HTERT RPE-1 (cell line): Measurements from ENCODE around the gene ADGRF5.

Experiments used
- in situ Hi-C: fragments of 300-500 bp; cut with MboI; formaldehyde crosslinking; loops from 4 replicates; pipeline ENCODE4 v1.14.3; 2020; ENCODE audit warnings: low sequenced_read_pairs

ADGRF5 gene, protein sequence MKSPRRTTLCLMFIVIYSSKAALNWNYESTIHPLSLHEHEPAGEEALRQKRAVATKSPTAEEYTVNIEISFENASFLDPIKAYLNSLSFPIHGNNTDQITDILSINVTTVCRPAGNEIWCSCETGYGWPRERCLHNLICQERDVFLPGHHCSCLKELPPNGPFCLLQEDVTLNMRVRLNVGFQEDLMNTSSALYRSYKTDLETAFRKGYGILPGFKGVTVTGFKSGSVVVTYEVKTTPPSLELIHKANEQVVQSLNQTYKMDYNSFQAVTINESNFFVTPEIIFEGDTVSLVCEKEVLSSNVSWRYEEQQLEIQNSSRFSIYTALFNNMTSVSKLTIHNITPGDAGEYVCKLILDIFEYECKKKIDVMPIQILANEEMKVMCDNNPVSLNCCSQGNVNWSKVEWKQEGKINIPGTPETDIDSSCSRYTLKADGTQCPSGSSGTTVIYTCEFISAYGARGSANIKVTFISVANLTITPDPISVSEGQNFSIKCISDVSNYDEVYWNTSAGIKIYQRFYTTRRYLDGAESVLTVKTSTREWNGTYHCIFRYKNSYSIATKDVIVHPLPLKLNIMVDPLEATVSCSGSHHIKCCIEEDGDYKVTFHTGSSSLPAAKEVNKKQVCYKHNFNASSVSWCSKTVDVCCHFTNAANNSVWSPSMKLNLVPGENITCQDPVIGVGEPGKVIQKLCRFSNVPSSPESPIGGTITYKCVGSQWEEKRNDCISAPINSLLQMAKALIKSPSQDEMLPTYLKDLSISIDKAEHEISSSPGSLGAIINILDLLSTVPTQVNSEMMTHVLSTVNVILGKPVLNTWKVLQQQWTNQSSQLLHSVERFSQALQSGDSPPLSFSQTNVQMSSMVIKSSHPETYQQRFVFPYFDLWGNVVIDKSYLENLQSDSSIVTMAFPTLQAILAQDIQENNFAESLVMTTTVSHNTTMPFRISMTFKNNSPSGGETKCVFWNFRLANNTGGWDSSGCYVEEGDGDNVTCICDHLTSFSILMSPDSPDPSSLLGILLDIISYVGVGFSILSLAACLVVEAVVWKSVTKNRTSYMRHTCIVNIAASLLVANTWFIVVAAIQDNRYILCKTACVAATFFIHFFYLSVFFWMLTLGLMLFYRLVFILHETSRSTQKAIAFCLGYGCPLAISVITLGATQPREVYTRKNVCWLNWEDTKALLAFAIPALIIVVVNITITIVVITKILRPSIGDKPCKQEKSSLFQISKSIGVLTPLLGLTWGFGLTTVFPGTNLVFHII (N-terminal part only)

DNA sequence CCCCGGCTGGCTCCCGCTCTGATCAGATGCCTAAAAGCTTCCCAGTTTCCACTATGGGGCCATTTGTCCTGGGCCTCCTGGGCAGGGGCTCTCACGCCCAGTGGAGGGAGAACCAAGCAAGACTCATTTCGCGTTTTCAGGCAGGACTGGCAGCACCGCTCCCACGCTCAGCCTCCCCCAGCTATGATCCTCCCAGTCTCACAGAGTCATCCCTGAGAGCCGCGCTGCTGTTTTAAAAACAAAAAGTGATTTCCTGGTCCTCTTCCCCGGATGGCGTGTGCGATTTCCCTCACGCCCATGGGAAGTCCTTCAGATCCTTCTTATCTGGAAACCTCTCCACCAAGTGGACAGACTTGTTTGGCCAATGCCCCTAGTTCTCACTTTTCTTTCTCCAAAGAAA is at the start of gene ADGRF5:
TSS of gene ADGRF5 (minus strand) at position 208 of the 400 bp plus-strand sequence. CDS start 15,176 bp downstream, outside the sequence.
- in situ Hi-C loops: no loop called here

DNA sequence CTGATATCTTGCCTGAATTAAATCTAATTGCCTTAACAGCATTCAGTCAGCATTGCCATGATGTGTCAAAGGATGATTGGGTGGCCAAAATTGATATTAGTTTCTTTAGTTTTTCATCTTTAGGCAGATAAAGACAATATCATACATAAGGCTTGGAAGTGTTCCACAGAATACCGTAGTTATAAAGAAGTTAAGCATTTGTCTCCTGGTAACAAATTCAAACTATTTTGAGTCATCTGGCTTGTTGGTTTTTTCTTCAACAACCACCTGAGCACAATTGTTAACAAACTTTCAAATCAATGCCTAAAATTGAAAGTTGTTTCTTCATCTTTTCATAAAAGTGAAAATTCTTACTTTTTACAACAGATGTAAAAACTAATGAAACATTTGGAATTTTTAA is 47.5 kb upstream of the ADGRF5 start:
- in situ Hi-C loops: no loop called here

DNA sequence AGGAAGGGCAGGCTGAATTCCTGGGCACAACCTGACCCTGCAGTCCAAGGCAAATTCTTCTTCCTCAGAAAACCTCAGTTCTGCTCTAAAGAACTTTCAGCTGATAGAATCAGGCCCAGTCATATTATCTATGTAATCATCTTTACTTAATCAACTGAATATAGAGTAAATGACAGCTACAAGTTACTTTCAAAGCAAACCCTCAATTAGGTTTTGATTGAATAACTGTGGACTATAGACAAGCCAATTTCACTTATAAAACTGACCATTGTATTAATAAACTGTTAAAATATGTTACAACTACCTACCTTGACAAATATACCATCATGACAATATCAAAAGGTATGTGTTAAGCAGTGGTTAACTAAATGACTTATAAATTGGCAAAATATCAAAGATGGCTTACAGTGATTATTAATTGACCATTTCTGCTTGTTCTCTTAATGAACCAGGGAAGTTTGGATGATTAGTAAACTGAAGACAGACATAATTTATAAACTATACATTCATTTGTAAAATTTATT is 46.1 kb upstream of the ADGRF5 start:
- in situ Hi-C loops: no loop called here

DNA sequence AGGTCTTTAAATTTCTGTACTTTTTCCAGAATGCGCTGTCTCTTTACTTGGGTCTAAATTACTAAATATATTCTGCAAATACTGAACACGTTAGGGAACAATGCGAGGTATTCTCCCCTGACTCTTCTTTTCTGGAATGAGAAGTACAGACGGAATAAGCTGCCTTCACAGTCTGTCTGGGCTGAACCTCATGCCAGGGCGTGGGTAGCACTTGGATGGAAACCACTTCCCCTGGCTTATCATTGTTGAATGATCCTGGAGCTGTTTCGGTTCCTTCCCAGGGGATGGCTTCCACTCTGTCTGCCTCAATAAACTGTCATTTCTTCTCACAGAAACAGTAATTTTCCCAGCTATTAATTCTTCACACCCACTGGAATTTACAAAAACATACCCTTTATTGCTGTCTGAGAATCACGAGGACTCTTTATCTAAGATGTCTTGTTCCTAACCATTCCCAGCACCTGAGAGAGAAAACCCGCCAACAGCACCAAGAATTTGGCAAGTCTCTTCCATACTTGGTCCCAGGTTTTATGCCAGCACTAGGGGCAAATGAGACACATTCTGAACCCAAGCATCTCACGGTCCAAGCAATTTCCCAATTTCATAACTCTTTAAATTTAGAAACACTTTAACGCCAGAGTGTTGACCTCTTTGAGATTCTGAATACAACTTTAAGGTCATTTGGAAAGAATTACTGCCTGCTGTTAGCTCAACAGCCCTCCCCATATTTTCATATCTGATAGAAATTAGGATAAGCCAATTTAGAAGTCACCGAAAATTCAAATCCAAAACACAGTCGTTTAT is 43.2 kb upstream of the ADGRF5 start:
- in situ Hi-C loops: no loop called here

DNA sequence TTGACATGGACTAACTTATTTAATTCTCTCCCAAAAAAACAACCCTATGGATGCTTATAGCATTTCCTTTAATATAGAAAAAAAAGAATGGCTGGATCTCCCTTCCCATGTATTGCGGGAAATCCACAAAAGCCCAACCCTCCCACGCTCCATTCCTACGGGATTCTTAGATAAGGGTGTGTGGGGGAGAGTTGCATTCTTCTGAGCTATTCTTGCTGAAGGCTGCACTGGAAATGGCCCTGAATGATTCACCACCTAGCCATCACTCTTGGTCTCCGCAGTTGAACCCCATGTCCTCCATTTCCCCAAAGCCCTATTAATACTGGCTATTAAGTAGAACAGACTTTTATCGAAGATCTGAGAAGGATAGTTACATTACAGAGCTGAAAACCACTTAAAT is 41.9 kb upstream of the ADGRF5 start:
- in situ Hi-C loops: no loop called here

DNA sequence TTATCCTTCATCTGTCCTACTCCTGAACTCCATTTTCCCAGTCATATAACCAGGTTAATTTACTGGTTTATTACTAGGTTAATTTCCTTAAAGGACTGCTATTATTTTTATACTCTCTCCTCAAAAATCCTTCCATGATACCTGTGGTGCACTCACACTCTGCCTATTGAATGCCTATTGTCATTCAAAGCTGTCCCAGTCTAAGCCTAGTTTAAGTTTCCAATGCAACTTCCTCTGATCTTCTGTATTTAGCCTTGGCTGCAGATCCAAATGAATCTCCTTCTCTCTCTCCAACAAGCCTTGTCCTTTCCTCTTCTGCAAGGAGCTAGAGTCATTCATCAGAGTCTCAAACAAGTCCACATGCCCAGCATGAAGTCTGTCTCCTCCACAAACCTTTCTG is 41.3 kb upstream of the ADGRF5 start:
- in situ Hi-C loops: no loop called here

DNA sequence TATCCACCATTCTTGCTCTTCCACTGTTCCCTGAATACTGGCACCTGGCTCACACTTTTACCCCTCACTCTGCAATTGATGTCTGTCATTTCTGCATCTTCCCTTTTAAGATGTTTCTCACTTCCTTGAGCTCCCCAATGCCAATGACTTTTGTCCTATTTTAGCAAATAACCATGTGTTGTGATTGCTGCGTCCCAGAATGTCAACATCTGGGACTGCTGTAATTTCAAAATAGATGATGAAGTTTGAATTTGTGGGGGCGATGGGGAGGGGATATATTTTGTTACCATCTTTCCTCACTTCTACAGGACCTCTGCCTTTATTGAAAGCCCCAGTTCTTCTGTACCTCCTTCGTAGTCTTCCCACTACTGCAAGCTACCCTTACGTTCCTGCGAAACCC is 40.0 kb upstream of the ADGRF5 start:
- in situ Hi-C loops: no loop called here

DNA sequence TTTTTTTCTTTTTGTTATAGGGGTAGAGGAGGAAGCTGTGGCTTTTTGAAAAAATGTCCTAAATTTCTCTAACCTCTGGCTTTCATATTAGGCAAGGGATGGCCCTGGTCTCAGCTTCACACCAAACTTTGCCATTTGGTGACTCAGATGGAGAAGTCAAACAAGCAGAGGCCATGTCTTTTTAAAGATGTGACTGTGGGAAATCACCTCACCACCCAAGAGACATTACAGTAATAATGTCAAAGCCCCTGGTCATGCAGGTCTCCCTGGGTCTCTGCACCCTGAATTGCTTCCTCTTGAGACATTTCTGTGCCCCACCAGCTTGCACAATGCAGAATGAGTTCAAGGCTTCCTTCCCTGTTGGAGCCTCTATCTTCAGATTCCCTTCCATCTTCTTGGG is 39.5 kb upstream of the ADGRF5 start:
- in situ Hi-C loops: no loop called here

DNA sequence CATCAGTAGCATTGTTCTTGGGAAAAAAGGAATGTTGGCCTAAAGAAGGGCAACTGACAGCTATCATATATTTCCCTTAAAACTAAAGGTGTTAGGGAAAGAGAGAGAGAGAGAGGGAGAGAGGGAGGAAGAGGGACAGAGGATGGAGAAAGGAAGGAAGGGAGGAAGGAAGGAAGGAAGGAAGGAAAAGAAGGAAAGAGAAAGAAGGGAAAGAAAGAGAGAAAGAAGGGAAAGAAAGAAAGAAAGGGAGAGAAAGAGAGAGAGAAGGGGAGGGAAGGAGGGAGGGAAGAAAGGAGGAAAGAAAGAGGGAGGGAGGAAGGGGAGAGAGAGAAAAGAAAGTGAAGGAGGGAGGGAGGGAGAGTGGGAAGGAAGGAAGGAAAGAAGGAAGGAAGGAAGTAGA is 37.7 kb upstream of the ADGRF5 start:
- in situ Hi-C loops: no loop called here

DNA sequence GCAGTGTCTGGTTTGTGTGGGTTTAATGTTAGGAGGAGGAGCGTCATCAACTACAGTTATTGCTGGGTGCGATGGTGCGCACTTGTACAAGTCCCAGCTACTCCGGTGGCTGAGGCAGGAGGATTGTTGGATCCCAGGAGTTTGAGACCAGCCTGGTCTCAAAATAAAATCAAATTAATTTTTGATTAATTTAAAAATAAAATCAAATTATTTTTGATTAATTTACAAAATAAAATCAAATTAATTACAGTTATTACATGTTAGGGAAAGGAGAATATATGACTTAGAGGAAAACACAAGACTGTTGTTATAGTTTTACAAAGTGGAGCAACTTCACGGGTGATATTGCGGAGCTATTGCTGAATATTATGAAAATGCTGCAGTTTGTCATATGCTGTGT is 34.7 kb upstream of the ADGRF5 start:
- in situ Hi-C loops: no loop called here

DNA sequence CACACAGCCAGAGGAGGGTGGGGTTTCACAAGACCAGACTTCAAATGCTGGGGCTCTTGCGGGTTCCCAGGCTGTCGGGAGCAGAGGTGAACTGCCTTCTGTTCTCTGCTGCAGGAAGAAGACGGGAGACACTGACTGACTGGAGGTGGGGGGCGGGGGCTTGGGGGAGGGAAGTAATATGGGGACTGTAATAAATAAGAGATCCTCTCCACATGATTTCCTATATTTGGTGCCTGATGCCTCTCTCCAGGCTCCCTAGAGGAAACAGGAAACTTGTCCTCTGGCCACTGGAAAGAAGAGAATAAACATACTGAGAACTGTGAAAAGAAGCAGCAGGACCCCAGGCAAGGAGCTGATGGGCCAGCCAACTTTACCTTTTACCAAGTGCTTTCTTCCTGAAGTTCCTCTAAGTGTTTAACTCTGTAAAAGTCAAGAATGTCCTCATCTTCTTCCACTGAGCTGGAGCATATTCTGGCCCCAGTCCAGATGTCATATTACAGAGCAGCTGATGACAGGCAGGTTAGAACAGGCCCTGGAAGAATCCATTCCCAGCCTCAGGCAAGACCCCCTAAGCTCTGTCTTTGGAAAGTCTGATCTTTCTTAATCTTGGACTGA is 33.2 kb upstream of the ADGRF5 start:
- in situ Hi-C loops: no loop called here

DNA sequence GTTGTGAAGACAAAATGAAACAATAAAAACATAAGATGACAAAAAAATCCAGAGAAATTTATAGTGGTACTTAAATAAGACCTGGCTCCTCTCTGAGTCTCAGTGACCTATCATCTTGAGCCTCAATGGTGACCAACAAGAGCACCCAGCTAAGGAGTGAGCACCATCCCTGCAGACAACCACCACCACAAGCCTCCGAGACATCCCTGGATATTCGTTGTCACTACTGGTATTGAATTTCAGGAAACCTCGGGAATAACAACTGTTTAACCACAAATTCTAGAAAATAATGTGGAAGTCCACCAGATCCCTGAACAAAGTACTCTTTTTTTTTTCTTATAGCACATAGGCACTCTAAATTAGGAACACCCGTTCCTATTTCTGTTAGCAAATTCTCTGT is 32.2 kb upstream of the ADGRF5 start:
- in situ Hi-C loops: no loop called here

DNA sequence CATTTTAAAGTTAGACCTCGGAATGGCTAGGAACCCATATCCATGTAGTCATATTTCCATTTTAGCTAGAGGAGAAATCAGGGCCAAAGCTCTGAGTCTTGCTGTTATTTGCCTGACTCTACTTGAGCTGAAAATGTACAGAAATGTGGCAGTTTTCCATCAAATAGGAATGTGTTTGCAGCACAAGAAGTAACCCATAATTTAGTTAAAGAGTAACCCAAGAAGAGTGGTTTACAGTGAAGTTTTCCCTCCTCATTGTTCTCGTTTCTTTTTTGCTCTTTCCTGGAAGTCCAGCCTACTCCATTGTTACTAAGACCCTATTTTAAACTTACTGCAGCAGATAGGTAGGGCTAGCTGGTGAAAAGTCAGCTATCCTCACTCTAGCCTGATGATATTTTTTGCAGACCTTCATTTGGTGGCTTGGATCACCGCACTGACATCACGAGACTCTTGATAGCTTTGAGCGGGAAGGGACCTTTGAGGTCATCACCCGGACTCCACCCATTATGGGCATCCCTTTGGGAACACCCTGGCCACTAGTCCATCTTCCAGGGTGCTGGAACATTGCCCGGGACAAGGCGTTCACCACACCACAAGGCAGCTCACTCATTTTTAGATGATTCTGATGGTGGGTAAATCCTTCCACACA is 28.0 kb upstream of the ADGRF5 start:
- in situ Hi-C loops: no loop called here

DNA sequence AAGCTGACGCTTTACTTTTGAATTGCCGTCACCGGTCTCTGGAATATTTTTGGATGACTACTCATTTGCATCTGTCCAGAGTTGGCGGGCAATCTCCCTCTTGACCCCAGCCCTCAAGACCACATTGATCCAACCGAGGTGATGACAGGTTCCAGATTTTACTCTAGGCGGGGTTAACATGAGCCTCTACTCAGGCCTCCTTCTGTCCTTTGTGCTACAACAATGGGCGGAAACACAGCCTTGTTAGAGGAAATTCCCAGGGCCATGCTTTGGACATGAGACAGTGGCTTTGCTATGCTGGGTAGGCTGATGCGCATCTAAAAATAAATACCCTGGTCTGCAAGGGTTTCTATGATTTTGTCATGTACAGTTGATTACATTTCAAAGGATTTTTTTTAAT is 27.0 kb upstream of the ADGRF5 start:
- in situ Hi-C loops: no loop called here

DNA sequence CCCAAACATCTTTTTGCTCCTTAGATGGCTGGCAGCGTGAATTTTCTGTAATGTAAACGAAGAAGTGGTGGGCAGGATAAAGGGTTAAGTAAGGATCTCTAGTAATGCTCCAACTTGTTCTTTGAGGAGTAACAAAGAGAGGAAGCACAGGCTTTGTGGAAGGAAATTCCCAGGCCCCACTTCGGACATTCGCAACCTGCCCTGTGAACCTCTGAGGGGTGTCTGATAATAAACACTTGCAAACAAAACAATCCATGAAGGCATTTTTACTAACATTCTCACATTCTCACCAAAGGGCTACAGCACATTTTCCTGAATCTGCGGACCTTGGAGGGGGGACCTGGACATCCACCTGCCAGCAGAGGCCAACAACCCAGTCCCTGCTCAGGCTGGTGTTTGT is 25.8 kb upstream of the ADGRF5 start:
- in situ Hi-C loops: no loop called here

DNA sequence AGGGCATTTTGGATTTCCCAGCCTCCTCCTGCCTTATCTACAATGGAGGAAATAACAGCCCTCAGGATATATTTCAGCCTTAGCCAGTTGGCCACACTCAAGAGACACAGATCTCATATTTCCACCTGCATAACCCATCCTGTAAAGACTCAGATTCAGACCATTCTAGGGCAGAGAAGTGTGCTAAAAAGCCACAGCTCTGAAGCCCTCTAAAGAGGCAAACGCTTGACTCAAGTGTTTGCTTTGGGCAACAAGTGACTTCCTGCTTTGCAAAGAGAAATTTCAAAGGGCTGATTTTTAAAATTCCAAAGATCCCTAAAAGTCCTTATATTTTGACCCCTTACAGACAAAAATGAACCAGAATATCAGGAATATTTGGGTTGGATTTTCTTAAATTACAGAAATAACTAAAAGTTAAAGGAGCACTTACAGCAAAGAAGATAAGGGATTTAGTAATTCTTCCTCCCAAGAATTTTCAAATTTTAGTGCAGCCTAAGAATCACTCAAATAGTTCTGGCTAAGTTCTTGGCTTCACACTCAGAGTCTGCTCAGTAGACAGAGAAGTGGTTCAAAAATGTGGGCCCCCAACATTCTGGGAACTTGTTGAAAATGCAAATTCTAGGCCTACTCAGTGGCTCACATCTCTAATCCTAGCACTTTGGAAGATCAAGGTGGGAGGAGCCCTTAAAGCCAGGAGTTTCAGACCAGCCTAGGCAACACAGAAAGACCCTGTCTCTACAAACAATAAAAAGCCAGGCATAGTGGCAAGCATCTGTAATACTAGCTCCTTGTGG is 18.9 kb upstream of the ADGRF5 start:
- in situ Hi-C loops: no loop called here

DNA sequence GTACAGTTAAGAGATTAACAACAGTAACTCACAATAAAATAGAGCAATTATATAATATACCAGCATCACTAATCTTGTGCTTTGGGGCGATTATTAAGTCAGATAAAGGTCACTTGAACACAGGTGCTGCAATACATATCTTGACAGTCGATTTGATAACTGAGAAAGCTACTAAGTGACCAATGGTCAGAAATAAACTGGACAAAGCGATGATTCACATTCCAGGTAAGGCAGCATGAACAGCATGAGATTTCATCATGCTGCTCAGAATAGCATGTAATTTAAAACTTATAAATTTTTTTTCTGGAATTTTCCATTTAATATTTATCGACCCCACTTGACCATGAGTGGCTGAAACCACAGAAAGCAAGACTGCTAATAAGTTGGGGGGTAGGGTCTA is 15.9 kb upstream of the ADGRF5 start:
- in situ Hi-C loops: no loop called here

DNA sequence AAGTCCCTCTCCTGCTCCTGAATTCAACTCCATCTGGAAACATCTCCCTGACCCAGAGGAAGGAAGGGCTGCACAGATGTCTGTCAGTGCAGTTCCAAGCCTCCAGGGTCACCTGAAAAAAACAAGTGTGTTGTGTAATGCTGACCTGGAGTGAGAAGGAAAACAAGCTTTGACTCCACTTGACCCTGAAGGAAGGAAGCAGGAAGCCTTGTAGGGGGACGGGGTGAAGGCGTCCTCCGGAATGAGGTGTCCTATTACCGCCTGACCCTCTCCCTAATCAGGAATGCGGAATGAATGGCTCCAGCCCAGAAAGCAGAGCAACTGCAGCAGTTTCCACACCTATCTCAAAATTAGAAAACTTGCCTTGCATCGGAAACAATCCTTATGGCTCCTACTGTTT is 13.9 kb upstream of the ADGRF5 start:
- in situ Hi-C loops: no loop called here

DNA sequence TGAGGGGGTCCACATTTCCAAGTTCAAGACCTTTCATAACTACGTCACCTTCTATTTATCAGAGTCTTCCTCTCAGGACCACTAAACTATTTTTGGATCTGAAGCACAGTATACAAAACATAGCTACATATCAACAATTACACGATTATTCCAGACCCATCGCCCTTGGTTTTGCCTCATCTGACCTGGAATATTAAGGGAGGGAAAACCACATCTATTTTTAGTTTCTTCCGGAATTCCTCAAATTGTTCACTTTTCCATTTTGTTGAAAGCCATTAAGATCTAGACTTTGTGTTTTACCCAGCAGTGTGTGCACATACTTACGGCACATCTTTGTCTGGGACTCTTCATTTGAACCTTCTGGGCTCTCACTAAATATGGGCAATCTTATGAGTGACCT is 12.0 kb upstream of the ADGRF5 start:
- in situ Hi-C loops: no loop called here
